Omental fat pad (tissue), 4 donors: ENCODE results near the gene PSMG4. TPM values are rescaled to one million over a fixed set of nuclear protein-coding genes. Genes with fewer than 3 reads are reported as not detected.

Experiments
- ATAC-seq: fragments of 150-250 bp; one replicate; pipeline ENCODE4 v1.9.1; 2016; ENCODE audit warnings: mild to moderate bottlenecking, moderate library complexity; ENCODE audit not compliant: low FRiP score
- DNase-seq: peaks from one replicate; pipeline ENCODE4 v3.0.0-alpha.2; 2019; ENCODE audit warnings: low spot score
- total RNA-seq, 4 donors: library from RNA; depleted of rRNA; stranded (reverse); fragments of >200 nt; gene quantifications; one replicate each; pipeline ENCODE4 v1.1.0, GENCODE V29; 2016
- TF ChIP-seq, protein P1 (sequence below), 3 donors: fragments of 450-650 bp; IDR thresholded peaks; one replicate each; pipeline ENCODE4 v1.5.1; 2016 to 2017; ENCODE audit warnings: antibody characterized with exemption in 3 of 3, mild to moderate bottlenecking in 3 of 3, moderate library complexity in 2 of 3

PSMG4 gene
- total RNA-seq, 4 donors from 2014 or later = 6.8 to 25.2 (median 23.3) TPM

DNA sequence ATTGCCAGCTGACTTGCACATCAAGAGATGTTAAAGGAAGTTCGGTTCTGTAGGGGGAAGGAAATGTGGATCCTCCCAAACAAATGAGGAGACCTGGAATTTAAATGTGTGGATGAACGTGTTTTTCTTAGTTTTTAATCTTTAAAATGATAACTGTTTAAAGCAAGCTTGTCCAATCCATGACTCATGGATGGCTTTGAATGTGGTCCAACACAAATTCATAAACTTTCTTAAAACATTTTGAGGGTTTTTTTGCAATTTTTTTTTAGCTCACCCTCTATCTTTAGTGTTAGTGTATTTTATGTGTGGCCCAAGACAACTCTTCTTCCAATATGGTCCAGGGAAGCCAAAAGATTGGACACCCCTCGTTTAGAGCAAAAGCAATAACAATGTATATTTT, 43.8 kb upstream of the PSMG4 start:
- ATAC-seq (no peak), DNase-seq (no peak)
- TF ChIP-seq, protein P1, sequence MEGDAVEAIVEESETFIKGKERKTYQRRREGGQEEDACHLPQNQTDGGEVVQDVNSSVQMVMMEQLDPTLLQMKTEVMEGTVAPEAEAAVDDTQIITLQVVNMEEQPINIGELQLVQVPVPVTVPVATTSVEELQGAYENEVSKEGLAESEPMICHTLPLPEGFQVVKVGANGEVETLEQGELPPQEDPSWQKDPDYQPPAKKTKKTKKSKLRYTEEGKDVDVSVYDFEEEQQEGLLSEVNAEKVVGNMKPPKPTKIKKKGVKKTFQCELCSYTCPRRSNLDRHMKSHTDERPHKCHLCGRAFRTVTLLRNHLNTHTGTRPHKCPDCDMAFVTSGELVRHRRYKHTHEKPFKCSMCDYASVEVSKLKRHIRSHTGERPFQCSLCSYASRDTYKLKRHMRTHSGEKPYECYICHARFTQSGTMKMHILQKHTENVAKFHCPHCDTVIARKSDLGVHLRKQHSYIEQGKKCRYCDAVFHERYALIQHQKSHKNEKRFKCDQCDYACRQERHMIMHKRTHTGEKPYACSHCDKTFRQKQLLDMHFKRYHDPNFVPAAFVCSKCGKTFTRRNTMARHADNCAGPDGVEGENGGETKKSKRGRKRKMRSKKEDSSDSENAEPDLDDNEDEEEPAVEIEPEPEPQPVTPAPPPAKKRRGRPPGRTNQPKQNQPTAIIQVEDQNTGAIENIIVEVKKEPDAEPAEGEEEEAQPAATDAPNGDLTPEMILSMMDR (IDR thresholded peaks at IDR 0.05) = no peak

DNA sequence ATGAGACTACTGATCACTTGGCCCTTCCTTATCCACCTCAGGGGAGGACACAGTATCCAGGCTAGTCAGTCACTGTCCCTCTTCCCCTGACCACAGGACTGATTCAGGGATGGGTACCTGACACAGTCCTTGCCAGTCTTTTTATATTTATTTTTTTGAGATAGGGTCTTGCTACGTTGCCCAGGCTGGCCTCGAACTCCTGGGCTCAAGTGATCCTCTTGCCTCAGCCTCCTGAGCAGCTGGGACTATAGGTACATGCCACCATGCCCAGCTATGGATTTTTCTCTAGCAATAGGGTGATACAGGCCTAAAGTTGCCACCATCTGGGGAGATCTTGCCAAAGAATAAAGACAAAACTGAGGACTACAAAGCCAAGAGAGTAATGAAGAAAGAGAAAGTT, 41.5 kb upstream of the PSMG4 start:
- ATAC-seq = no peak
- no peak for DNase-seq
- TF ChIP-seq, protein P1 (IDR thresholded peaks at IDR 0.05) = no peak

DNA sequence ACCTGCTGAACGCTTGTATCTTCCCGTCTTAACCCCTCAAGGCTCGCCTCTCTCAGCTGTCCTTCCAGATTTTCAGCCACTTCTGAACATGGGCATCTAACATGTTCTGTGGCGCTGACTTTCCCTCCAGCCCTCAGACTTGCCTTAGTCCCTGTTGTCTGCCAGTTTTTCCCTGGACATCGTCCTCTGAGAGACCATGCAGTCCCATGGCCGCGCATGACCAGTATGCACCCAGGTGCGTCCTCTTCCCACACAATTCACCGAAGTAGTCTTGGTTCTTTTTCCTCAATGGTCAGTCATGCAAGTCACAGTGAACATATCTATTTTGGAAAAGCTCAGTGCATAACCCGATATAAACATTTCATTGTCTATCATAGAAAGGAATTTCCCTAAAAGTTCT, 40.5 kb upstream of the PSMG4 start:
- TF ChIP-seq, protein P1 (IDR thresholded peaks at IDR 0.05) = no peak
- DNase-seq = no peak
- ATAC-seq = no peak

DNA sequence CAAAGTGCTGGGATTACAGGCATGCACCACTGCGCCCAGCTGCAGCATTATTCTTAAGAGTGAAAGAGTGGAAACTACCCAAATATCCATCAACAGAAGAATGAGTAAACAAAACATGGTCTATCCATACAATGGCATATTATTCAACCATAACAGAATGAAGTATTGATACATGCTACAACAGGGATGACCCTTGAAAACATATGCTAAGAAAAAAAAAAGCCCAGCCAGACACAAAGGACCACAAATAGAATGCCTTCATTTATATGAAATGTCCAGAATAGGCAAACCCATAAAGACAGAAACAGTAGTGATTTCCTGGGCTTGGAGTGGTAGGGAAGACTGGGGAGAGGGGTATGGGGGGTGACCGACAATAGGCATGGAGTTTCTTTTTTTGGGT, 38.4 kb upstream of the PSMG4 start:
- DNase-seq (no peak), ATAC-seq (no peak)
- TF ChIP-seq, protein P1 (IDR thresholded peaks at IDR 0.05) = no peak

DNA sequence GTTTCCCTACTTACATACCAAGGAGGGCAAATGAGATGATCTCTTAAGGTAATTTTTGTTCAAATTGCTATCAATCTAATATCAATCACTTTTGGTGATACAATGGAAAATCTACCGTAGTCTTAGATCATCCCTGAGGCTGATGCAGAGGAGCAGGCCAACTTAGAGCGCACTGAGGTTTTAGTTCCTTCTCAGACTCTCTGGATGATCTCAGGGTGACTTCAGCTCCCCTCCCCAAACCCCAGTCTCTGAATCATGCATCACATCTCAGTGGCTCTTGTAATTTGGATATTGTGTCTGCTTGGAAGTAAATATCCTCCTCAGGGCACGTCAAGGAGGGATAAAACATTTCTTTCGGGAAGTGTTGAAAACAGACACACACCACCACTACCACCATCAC, 37.2 kb upstream of the PSMG4 start:
- TF ChIP-seq, protein P1 (IDR thresholded peaks at IDR 0.05) = no peak
- ATAC-seq = no peak
- DNase-seq = no peak

DNA sequence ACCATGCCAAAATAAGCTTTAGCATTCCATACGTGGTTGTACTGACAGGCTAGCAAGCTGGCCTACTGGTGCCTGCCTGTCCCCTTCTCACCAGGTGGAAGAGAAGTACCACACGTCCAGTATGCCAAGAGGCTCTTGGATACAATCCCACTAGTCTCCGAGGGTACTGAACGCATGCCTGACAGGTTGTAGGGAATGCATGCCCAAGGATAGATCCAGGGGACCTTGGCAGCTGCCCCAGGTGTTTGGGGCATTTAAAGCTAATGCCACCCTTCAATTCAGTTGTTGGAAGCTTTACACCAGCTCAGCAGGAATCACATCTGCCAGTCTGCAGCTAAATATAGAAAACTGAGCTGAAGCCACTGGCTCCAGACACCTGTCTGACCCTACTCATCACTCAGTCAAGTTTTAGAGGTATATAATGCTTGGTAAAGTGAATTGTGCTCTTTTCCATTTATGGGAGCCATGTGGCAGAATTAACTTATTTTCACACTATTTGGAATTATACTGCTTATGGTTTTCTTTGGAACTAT, 36.2 kb upstream of the PSMG4 start:
- DNase-seq (no peak), ATAC-seq (no peak)
- TF ChIP-seq, protein P1 (IDR thresholded peaks at IDR 0.05) = no peak

DNA sequence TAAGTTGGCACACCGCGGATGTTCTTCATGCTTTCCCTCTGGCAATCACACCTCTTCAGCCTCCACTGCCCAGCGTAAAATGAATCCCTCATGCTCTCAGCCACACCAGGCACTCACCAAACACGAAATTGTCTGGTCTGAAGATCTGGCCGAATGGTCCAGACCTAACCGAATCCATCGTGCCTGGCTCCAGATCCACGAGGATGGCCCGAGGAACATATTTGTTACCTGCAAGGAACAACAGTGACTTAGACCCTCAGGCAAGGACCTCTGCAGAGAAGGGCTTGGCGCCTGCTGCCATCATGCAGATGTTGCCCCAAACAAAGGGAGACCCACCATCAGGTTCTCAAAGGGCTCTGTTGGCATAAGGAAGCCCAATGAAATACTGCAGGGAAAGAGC, 32.7 kb upstream of the PSMG4 start:
- ATAC-seq (no peak), DNase-seq (no peak)
- TF ChIP-seq, protein P1 (IDR thresholded peaks at IDR 0.05) = no peak
